ENCODE results near the gene ZNF154. TPM values are rescaled to one million over a fixed set of nuclear protein-coding genes. Genes with fewer than 3 reads are reported as not detected.

ZNF154 gene
- total and polyA plus RNA-seq, 2 donors: 10.5 to 10.8 TPM

Other genes with a start within 250 kb of the ZNF154 start
- gene ZNF772, start 231.6 kb downstream of the ZNF154 start, total RNA-seq: 17.0 TPM
- gene ZNF772, start 231.6 kb downstream of the ZNF154 start, polyA plus RNA-seq: 3.6 TPM
- 10.7 TPM for gene ZNF419, start 221.5 kb downstream of the ZNF154 start, total RNA-seq
- gene ZNF419, start 221.5 kb downstream of the ZNF154 start, polyA plus RNA-seq: 12.2 TPM
- gene ZNF773, start 209.3 kb downstream of the ZNF154 start, total RNA-seq: 9.6 TPM
- gene ZNF773, start 209.3 kb downstream of the ZNF154 start, polyA plus RNA-seq: 7.0 TPM
- gene ZNF549, start 181.8 kb downstream of the ZNF154 start, total RNA-seq: 7.0 TPM
- 6.3 TPM for gene ZNF549, start 181.8 kb downstream of the ZNF154 start, polyA plus RNA-seq
- gene ZNF550, start 149.3 kb downstream of the ZNF154 start, total RNA-seq: 11.8 TPM
- gene ZNF550, start 149.3 kb downstream of the ZNF154 start, polyA plus RNA-seq: 8.0 TPM
- gene ZNF416, start 130.3 kb downstream of the ZNF154 start, total RNA-seq: 7.1 TPM
- 4.4 TPM for gene ZNF416, start 130.3 kb downstream of the ZNF154 start, polyA plus RNA-seq
- gene ZIK1, start 125.1 kb downstream of the ZNF154 start, total RNA-seq: 12.2 TPM
- 6.0 TPM for gene ZIK1, start 125.1 kb downstream of the ZNF154 start, polyA plus RNA-seq
- gene ZNF530, start 109.3 kb downstream of the ZNF154 start, total RNA-seq: 6.2 TPM
- gene ZNF530, start 109.3 kb downstream of the ZNF154 start, polyA plus RNA-seq: 3.9 TPM
- gene ZNF134, start 95.0 kb downstream of the ZNF154 start, total RNA-seq: 18.8 TPM
- 9.0 TPM for gene ZNF134, start 95.0 kb downstream of the ZNF154 start, polyA plus RNA-seq
- 18.2 TPM for gene ZNF211, start 76.0 kb downstream of the ZNF154 start, total RNA-seq
- 24.6 TPM for gene ZNF211, start 76.0 kb downstream of the ZNF154 start, polyA plus RNA-seq
- 0.05 TPM for gene ZSCAN4, start 40.3 kb downstream of the ZNF154 start, total RNA-seq
- 0.96 TPM for gene ZSCAN4, start 40.3 kb downstream of the ZNF154 start, polyA plus RNA-seq
- 11.1 TPM for gene ZNF551, start 27.2 kb downstream of the ZNF154 start, total RNA-seq
- gene ZNF551, start 27.2 kb downstream of the ZNF154 start, polyA plus RNA-seq: 3.4 TPM
- 21.9 TPM for gene ZNF671, start 18.4 kb upstream of the ZNF154 start, total RNA-seq
- gene ZNF671, start 18.4 kb upstream of the ZNF154 start, polyA plus RNA-seq: 19.8 TPM
- gene ZNF776, start 37.6 kb upstream of the ZNF154 start, total RNA-seq: 25.1 TPM
- 13.8 TPM for gene ZNF776, start 37.6 kb upstream of the ZNF154 start, polyA plus RNA-seq
- 26.9 TPM for gene ZNF586, start 60.5 kb upstream of the ZNF154 start, total RNA-seq
- gene ZNF586, start 60.5 kb upstream of the ZNF154 start, polyA plus RNA-seq: 15.2 TPM
- gene ZNF552, start 105.7 kb upstream of the ZNF154 start, total RNA-seq: 7.3 TPM
- gene ZNF552, start 105.7 kb upstream of the ZNF154 start, polyA plus RNA-seq: 7.8 TPM
- 12.4 TPM for gene ZNF587B, start 121.1 kb upstream of the ZNF154 start, total RNA-seq
- gene ZNF587B, start 121.1 kb upstream of the ZNF154 start, polyA plus RNA-seq: 9.1 TPM
- 16.6 TPM for gene ZNF587, start 140.7 kb upstream of the ZNF154 start, total RNA-seq
- gene ZNF587, start 140.7 kb upstream of the ZNF154 start, polyA plus RNA-seq: 25.4 TPM
- 19.5 TPM for gene ZNF814, start 179.8 kb upstream of the ZNF154 start, total RNA-seq
- gene ZNF814, start 179.8 kb upstream of the ZNF154 start, polyA plus RNA-seq: 16.7 TPM
- 15.1 TPM for gene ZNF417, start 207.4 kb upstream of the ZNF154 start, total RNA-seq
- gene ZNF417, start 207.4 kb upstream of the ZNF154 start, polyA plus RNA-seq: 5.4 TPM
- gene ZNF418, start 226.2 kb upstream of the ZNF154 start, total RNA-seq: 12.8 TPM
- 8.2 TPM for gene ZNF418, start 226.2 kb upstream of the ZNF154 start, polyA plus RNA-seq
- gene ZNF256, start 238.5 kb upstream of the ZNF154 start, total RNA-seq: 7.5 TPM
- 7.0 TPM for gene ZNF256, start 238.5 kb upstream of the ZNF154 start, polyA plus RNA-seq

Measured in thymus (tissue), 2 donors.